HCT116 (cell line): Measurements from ENCODE around the gene SLC7A7. TPM values are rescaled to one million over a fixed set of nuclear protein-coding genes. Genes with fewer than 3 reads are reported as not detected.

Experiments used
- ATAC-seq: fragments of 200-7000 bp; cut with Tn5 transposase; 2 replicates; pipeline ENCODE4 v1.9.1; 2020; ENCODE audit warnings: mild to moderate bottlenecking, moderate library complexity
- BruUV-seq: library from RNA; stranded (reverse); fragments of 400-500 nt; replicated peaks from 2 replicates; lab custom pipeline; 2021; lab: Mats Ljungman, UMichigan
- CTCF ChIA-PET: fragments of 300-600 bp; sonication (Branson Sonifier 250); formaldehyde crosslinking; loops from one replicate; lab custom pipeline; 2021; ENCODE audit warnings: antibody characterized with exemption; lab: Charles Lee
- POLR2A ChIA-PET: fragments of 300-600, 350-600 bp; sonication (Branson Sonifier 250); formaldehyde crosslinking; loops from one replicate; lab custom pipeline; 2021; ENCODE audit warnings: antibody characterized with exemption; lab: Charles Lee
- RAD21 ChIA-PET, 2 experiments: fragments of 300-600 bp; sonication (Branson Sonifier 250); formaldehyde crosslinking; loops; one replicate each; lab custom pipeline; 2023; ENCODE audit warnings: low total read pairs in 2 of 2; ENCODE audit not compliant: uncharacterized antibody in 2 of 2, unreplicated experiment in 2 of 2, low non-redundant PET in 1 of 2; lab: Charles Lee
- DNase-seq: peaks from one replicate; pipeline ENCODE4 v3.0.0-alpha.2; 2010; ENCODE audit warnings: low read depth, low spot score
- H2AFZ ChIP-seq: fragments of 200-600 bp; shearing (Covaris generic), sonication (generic); 2 replicates; pipeline ENCODE4 v1.6.1; 2017; ENCODE audit warnings: low read depth, mixed run types, mixed read lengths, antibody characterized with exemption, low read length; ENCODE audit not compliant: poor library complexity, severe bottlenecking
- H3K27ac ChIP-seq: 2 replicates; pipeline ENCODE4 v1.5.1; 2012; ENCODE audit warnings: low read depth, low read length
- H3K27me3 ChIP-seq: fragments of 200-600 bp; sonication (generic); 2 replicates; pipeline ENCODE4 v1.6.1; 2016; ENCODE audit warnings: mixed run types, low read length, mixed read lengths; ENCODE audit not compliant: insufficient read depth
- H3K36me3 ChIP-seq, 2 experiments: fragments of 200-500 bp in 1 of 2; fragments of 200-600 bp in 1 of 2; sonication (Bioruptor generic) in 1 of 2; sonication (generic) in 1 of 2; 2 replicates each; pipeline versions ENCODE4 v1.5.1 to v1.6.1; 2014 to 2016; ENCODE audit warnings: low read length in 2 of 2, inconsistent platforms in 1 of 2, mixed read lengths in 1 of 2, mixed run types in 1 of 2; ENCODE audit not compliant: insufficient read depth in 2 of 2, control insufficient read depth in 1 of 2
- H3K4me1 ChIP-seq, 2 experiments: fragments of 200-600 bp in 1 of 2; sonication (generic) in 1 of 2; 2 replicates each; pipeline versions ENCODE4 v1.5.1 to v1.6.1; 2012 to 2017; ENCODE audit warnings: low read length in 2 of 2, inconsistent platforms in 1 of 2, mild to moderate bottlenecking in 1 of 2, mixed read lengths in 1 of 2, mixed run types in 1 of 2, moderate library complexity in 1 of 2; ENCODE audit not compliant: insufficient read depth in 2 of 2, control insufficient read depth in 1 of 2
- H3K4me2 ChIP-seq: fragments of 200-600 bp; sonication (generic); 2 replicates; pipeline ENCODE4 v1.6.1; 2017; ENCODE audit warnings: mixed run types, low read length, mixed read lengths
- H3K4me3 ChIP-seq, 2 experiments: fragments of 200-600 bp in 1 of 2; sonication (generic) in 1 of 2; replicated peaks in 1 of 2; 2 replicates each; pipeline ENCODE4 v1.5.1; 2011 to 2016; ENCODE audit warnings: low read length in 2 of 2, control low read depth in 1 of 2, low read depth in 1 of 2, mild to moderate bottlenecking in 1 of 2, mixed read lengths in 1 of 2, mixed run types in 1 of 2
- H3K79me2 ChIP-seq: fragments of 200-600 bp; sonication (generic); 2 replicates; pipeline ENCODE4 v1.6.1; 2017; ENCODE audit warnings: mild to moderate bottlenecking, mixed run types, low read length, moderate library complexity, mixed read lengths; ENCODE audit not compliant: insufficient read depth
- H3K9ac ChIP-seq: fragments of 200-600 bp; sonication (generic); 2 replicates; pipeline ENCODE4 v1.6.1; 2016; ENCODE audit warnings: low read length, mixed read lengths
- H3K9me2 ChIP-seq: fragments of 200-600 bp; sonication (generic), shearing (Covaris generic); 2 replicates; pipeline ENCODE4 v1.6.1; 2017; ENCODE audit warnings: mixed run types, mild to moderate bottlenecking, moderate library complexity; ENCODE audit not compliant: insufficient read depth
- H3K9me3 ChIP-seq, 2 experiments: fragments of 200-500 bp in 1 of 2; fragments of 200-600 bp in 1 of 2; sonication (Bioruptor generic) in 1 of 2; sonication (generic) in 1 of 2; 2 replicates each; pipeline ENCODE4 v1.6.1; 2014 to 2017; ENCODE audit warnings: low read length in 2 of 2, mixed read lengths in 2 of 2, inconsistent platforms in 1 of 2, low read depth in 1 of 2, mild to moderate bottlenecking in 1 of 2, mixed run types in 1 of 2, moderate library complexity in 1 of 2; ENCODE audit not compliant: control insufficient read depth in 1 of 2, insufficient read depth in 1 of 2
- H4K20me1 ChIP-seq: fragments of 200-600 bp; sonication (generic), shearing (Covaris generic); 2 replicates; pipeline ENCODE4 v1.6.1; 2017; ENCODE audit warnings: mixed run types, mild to moderate bottlenecking, moderate library complexity; ENCODE audit not compliant: insufficient read depth
- CBX3 ChIP-seq: IDR thresholded peaks from 2 replicates; pipeline ENCODE4 v1.6.1; 2012; ENCODE audit warnings: low read depth
- ELF1 ChIP-seq: IDR thresholded peaks from 2 replicates; pipeline ENCODE4 v1.6.1; 2012; ENCODE audit warnings: low read depth, borderline replicate concordance
- EZH2phosphoT487 ChIP-seq: fragments of 200-600 bp; IDR thresholded peaks from 2 replicates; pipeline ENCODE4 v1.6.1; 2018; ENCODE audit warnings: antibody characterized with exemption, borderline replicate concordance
- JUND ChIP-seq: IDR thresholded peaks from 2 replicates; pipeline ENCODE4 v1.6.1; 2012
- POLR2A ChIP-seq: IDR thresholded peaks from 2 replicates; pipeline ENCODE4 v1.7.0; 2011; ENCODE audit warnings: borderline replicate concordance; ENCODE audit not compliant: insufficient read depth, insufficient read length; ENCODE audit errors: extremely low read depth
- RAD21 ChIP-seq: IDR thresholded peaks from 2 replicates; pipeline ENCODE4 v1.6.1; 2012; ENCODE audit warnings: low read depth, mild to moderate bottlenecking
- SP1 ChIP-seq: IDR thresholded peaks from 2 replicates; pipeline ENCODE4 v1.6.1; 2012; ENCODE audit warnings: low read depth
- ZNF274 ChIP-seq: fragments of 200-500 bp; sonication (Bioruptor generic); IDR thresholded peaks from 2 replicates; pipeline ENCODE4 v1.6.1; 2014; ENCODE audit warnings: mild to moderate bottlenecking, low read depth, low read length, inconsistent platforms
- intact Hi-C: fragments of 100-400 bp; cut with micrococcal nuclease; formaldehyde crosslinking; loops from 2 replicates; pipeline ENCODE4 v1.10.0; 2022
- total RNA-seq: library from RNA; stranded (reverse); gene quantifications from one replicate; pipeline ENCODE4 v1.2.1, GENCODE V29; 2021; ENCODE audit not compliant: unreplicated experiment
- TF ChIP-seq, protein P1 (sequence below): IDR thresholded peaks from 2 replicates; pipeline ENCODE4 v1.6.1; 2011; ENCODE audit warnings: mild to moderate bottlenecking, low read length, moderate library complexity; ENCODE audit not compliant: insufficient replicate concordance; ENCODE audit errors: extremely low read depth

Gene SLC7A7
- total RNA-seq, 1 experiment from 2014 or later = 0.27 TPM

DNA sequence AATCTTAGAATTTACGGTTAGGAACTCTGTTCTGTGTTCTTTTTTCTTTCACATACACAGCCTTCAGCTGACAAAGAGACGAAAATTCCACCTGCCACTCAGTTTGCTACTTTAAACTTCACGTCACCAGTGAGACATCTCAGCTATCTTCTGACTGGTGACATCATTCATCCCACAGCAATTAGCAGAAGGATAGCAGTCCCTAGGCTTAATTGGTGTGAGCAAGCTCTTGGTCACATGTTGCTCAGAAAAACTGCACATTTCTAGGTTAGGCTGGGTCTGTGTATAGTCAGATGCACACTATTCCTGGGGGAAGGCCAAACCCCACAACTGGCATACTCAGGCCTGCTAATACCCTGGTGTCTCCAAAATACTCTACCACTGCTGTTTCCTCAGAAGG lies 23.9 kb downstream of the SLC7A7 start:
- no peaks in the 10 kb centered on the region for H4K20me1 ChIP-seq
- TF ChIP-seq ELF1 (no peak), ZNF274 (no peak), POLR2A (no peak), RAD21 (no peak)
- TF ChIP-seq, all 23 proteins: peak for 0
- H3K9me3 ChIP-seq = no peaks in the 10 kb centered on the region
- no peaks in the 10 kb centered on the region for H3K27me3 ChIP-seq
- no peak overlapping the region for H3K4me3 ChIP-seq
- intact Hi-C loops = no loop called here
- DNase-seq = no peak
- ChIA-PET RAD21 (no interaction called here), POLR2A (interaction anchor here (0.6 kb wide), 1 partner anchor 189 kb away, joined by 9 read pairs; no protein-coding TSS in a partner anchor), CTCF (no interaction called here)
- H3K9ac ChIP-seq = no peak overlapping the region
- H3K4me1 ChIP-seq = peaks cover 3 to 21% of the 10 kb centered on the region in 2 experiments
- no peaks in the 10 kb centered on the region for H3K79me2 ChIP-seq
- H2AFZ ChIP-seq = no peak overlapping the region
- H3K36me3 ChIP-seq = no peaks in the 10 kb centered on the region
- no peak for ATAC-seq
- no peak overlapping the region for H3K27ac ChIP-seq
- H3K4me2 ChIP-seq = no peak overlapping the region
- no TSS peak for BruUV-seq
- no peaks in the 10 kb centered on the region for H3K9me2 ChIP-seq

DNA sequence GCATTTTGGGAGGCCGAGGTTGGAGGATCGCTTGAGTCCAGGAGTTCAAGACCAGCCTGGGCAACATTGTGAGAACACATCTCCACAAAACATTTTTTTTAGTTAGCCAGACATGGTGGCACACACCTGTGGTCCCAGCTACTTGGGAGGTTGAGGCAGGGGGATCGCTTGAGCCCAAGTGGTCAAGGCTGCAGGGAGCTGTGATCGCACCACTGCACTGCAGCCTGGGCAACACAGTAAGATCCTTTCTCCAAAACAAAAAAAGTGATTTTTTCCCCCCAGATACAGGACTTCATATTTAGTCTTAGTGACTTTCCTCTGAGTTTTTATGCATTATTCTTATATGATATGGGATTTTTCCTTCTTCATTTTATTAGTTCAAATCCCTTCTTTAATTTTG lies 28.6 kb downstream of the SLC7A7 start:
- peaks cover 3 to 23% of the 10 kb centered on the region in 2 experiments for H3K4me1 ChIP-seq
- ATAC-seq = no peak
- no TSS peak for BruUV-seq
- TF ChIP-seq, protein P1, sequence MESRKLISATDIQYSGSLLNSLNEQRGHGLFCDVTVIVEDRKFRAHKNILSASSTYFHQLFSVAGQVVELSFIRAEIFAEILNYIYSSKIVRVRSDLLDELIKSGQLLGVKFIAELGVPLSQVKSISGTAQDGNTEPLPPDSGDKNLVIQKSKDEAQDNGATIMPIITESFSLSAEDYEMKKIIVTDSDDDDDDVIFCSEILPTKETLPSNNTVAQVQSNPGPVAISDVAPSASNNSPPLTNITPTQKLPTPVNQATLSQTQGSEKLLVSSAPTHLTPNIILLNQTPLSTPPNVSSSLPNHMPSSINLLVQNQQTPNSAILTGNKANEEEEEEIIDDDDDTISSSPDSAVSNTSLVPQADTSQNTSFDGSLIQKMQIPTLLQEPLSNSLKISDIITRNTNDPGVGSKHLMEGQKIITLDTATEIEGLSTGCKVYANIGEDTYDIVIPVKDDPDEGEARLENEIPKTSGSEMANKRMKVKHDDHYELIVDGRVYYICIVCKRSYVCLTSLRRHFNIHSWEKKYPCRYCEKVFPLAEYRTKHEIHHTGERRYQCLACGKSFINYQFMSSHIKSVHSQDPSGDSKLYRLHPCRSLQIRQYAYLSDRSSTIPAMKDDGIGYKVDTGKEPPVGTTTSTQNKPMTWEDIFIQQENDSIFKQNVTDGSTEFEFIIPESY = no peak
- TF ChIP-seq ELF1 = no peak
- TF ChIP-seq JUND = no peak
- TF ChIP-seq SP1 = no peak
- no peak for TF ChIP-seq CBX3
- no peak for TF ChIP-seq EZH2phosphoT487
- no peak for TF ChIP-seq RAD21
- TF ChIP-seq, all 23 proteins: peak for 0
- H3K4me3 ChIP-seq = no peak overlapping the region
- intact Hi-C loops = no loop called here
- H3K4me2 ChIP-seq = no peak overlapping the region
- no peak overlapping the region for H2AFZ ChIP-seq
- H3K9me3 ChIP-seq = no peaks in the 10 kb centered on the region
- H3K36me3 ChIP-seq = no peaks in the 10 kb centered on the region
- ChIA-PET CTCF (no interaction called here), POLR2A (no interaction called here), RAD21 (no interaction called here)
- no peak overlapping the region for H3K27ac ChIP-seq
- no peaks in the 10 kb centered on the region for H3K79me2 ChIP-seq
- H3K27me3 ChIP-seq = no peaks in the 10 kb centered on the region
- H4K20me1 ChIP-seq = no peaks in the 10 kb centered on the region
- H3K9me2 ChIP-seq = no peaks in the 10 kb centered on the region
- no peak overlapping the region for H3K9ac ChIP-seq
- DNase-seq = no peak
